Endothelial cell (in vitro differentiated cells): ENCODE measurements around the gene RPS19BP1. TPM values are rescaled to one million over a fixed set of nuclear protein-coding genes. Genes with fewer than 3 reads are reported as not detected.
A peak's percentile ranks its signal among the peaks of the same experiment; 100 is the strongest.
"Not testable (repeated sequence)": the region's sequence is repeated elsewhere in the genome, so short reads cannot be mapped to it uniquely, and the experiment has no call there.

Experiments used
- DNase-seq: peaks from one replicate; pipeline ENCODE4 v3.0.0; 2021; ENCODE audit warnings: low spot score
- H3K27ac Mint-ChIP-seq: one replicate; pipeline ENCODE4 v1.8.0; 2021; ENCODE audit warnings: mixed read lengths, inconsistent platforms; ENCODE audit not compliant: unreplicated experiment
- H3K27me3 Mint-ChIP-seq: one replicate; pipeline ENCODE4 v1.8.0; 2021; ENCODE audit warnings: mild to moderate bottlenecking, moderate library complexity, mixed read lengths, inconsistent platforms; ENCODE audit not compliant: unreplicated experiment
- H3K36me3 Mint-ChIP-seq: one replicate; pipeline ENCODE4 v1.8.0; 2021; ENCODE audit warnings: mild to moderate bottlenecking, low read depth, mixed read lengths, inconsistent platforms; ENCODE audit not compliant: unreplicated experiment
- H3K4me1 Mint-ChIP-seq: one replicate; pipeline ENCODE4 v1.8.0; 2021; ENCODE audit warnings: mild to moderate bottlenecking, mixed read lengths, inconsistent platforms; ENCODE audit not compliant: unreplicated experiment
- H3K4me3 Mint-ChIP-seq: one replicate; pipeline ENCODE4 v1.8.0; 2021; ENCODE audit warnings: mild to moderate bottlenecking, mixed read lengths, inconsistent platforms; ENCODE audit not compliant: unreplicated experiment
- H3K9me3 Mint-ChIP-seq: one replicate; pipeline ENCODE4 v1.8.0; 2021; ENCODE audit warnings: mixed read lengths, inconsistent platforms; ENCODE audit not compliant: unreplicated experiment
- total RNA-seq: library from RNA; stranded (reverse); fragmentation: NEBNext Ultra II Directional; extraction: Animal tissue kit (Norgen Biotek cat#: 25700); gene quantifications from one replicate; pipeline ENCODE4 v1.2.1, GENCODE V29; 2021; ENCODE audit not compliant: unreplicated experiment
- TF ChIP-seq, protein P1 (sequence below): fragments of 200-600 bp; sonication (generic); IDR thresholded peaks from one replicate; pipeline ENCODE4 v1.5.0; 2021; ENCODE audit warnings: antibody characterized with exemption; ENCODE audit not compliant: unreplicated experiment

Gene RPS19BP1
- total RNA-seq, 1 donor from 2014 or later = 57.7 TPM

DNA sequence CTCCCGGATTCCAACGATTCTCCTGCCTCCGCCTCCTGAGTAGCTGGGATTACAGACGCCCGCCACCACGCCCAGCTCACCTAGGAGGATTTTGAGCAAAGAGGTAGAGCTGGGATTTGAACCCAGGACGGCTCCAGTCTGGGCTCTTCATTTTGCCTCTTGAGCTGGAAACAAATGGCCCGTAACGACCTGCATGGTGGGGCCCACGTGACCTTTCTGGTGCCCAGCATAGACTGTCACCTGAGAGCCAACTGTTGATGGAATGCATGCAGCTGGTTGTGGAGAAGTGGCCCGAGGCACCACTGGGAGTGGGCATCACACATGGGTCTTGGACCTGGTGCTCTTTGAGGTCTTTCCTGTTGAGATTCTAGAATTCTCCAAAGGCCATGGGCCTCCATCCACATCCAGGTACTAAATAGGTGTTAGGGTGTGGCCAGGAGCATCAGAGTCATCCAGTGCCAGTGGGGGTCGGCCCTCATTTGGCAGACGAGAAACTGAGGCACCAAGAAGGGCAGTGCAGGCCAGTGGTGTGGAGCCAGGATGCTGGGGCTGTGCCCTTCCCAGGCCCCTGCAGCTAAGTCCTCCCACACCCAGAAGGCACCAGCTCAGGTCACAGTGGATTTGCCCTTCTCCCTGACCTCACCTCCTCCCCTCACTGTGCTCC lies 8.3 kb downstream of the RPS19BP1 start:
- DNase-seq = no peak
- peaks cover 15% of the 10 kb centered on the region for H3K27me3 Mint-ChIP-seq
- peak overlapping the region; percentile 73 for H3K4me3 Mint-ChIP-seq
- TF ChIP-seq, protein P1, sequence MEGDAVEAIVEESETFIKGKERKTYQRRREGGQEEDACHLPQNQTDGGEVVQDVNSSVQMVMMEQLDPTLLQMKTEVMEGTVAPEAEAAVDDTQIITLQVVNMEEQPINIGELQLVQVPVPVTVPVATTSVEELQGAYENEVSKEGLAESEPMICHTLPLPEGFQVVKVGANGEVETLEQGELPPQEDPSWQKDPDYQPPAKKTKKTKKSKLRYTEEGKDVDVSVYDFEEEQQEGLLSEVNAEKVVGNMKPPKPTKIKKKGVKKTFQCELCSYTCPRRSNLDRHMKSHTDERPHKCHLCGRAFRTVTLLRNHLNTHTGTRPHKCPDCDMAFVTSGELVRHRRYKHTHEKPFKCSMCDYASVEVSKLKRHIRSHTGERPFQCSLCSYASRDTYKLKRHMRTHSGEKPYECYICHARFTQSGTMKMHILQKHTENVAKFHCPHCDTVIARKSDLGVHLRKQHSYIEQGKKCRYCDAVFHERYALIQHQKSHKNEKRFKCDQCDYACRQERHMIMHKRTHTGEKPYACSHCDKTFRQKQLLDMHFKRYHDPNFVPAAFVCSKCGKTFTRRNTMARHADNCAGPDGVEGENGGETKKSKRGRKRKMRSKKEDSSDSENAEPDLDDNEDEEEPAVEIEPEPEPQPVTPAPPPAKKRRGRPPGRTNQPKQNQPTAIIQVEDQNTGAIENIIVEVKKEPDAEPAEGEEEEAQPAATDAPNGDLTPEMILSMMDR = no peak
- peaks cover 55% of the 10 kb centered on the region for H3K4me1 Mint-ChIP-seq
- peaks cover 35% of the 10 kb centered on the region for H3K36me3 Mint-ChIP-seq
- H3K9me3 Mint-ChIP-seq = no peaks in the 10 kb centered on the region
- H3K27ac Mint-ChIP-seq = peak overlapping the region; percentile 85

DNA sequence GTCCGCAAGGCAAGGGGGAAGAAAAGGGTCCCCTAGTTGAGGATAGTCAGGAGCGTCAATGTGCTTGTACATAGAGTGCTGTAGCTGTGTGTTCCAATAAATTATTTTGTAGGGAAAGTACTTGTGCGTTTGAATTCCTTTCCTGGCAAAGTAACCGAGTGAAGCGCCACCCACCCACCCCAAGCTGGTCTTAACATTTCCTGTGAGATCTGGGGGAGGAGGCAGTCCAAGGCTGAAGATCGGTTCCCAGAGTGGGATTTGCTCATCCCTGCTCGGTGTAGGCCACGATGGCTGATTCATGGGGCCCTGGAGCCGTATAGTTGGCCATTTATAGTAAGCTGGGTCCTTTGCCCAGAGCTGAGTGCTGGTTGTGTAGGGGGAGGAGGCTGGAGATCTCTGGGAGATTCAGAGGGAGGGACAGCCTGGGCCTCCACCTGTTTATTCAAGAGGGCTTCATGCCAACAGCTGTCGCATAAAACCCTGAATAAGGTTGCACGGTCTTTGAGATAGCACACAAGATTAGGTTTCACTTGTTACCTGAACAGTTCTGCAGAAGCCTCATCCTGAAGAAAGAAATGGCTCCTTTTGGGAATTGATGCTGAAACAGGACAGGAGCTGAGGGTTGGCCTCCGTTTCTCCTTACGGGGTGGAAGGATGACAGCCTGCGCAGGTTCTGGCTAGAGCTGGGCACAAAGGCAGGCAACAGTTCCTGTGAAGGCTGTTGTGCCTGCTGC lies 9.8 kb downstream of the RPS19BP1 start:
- TF ChIP-seq, protein P1 = no peak
- H3K4me1 Mint-ChIP-seq = peaks cover 60% of the 10 kb centered on the region
- H3K27ac Mint-ChIP-seq = peak overlapping the region; percentile 78
- no peaks in the 10 kb centered on the region for H3K9me3 Mint-ChIP-seq
- H3K4me3 Mint-ChIP-seq = peak overlapping the region; percentile 96
- peaks cover 15% of the 10 kb centered on the region for H3K27me3 Mint-ChIP-seq
- peaks cover 37% of the 10 kb centered on the region for H3K36me3 Mint-ChIP-seq
- DNase-seq = no peak

DNA sequence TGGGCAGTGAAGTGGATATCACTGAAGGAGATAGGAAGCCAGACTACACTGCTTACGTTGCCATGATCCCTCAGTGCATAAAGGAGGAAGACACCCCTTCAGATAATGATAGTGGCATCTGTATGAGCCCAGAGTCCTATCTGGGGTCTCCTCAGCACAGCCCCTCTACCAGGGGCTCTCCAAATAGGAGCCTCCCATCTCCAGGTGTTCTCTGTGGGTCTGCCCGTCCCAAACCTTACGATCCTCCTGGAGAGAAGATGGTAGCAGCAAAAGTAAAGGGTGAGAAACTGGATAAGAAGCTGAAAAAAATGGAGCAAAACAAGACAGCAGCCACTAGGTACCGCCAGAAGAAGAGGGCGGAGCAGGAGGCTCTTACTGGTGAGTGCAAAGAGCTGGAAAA lies 10.5 kb downstream of the RPS19BP1 start:
- H3K27me3 Mint-ChIP-seq = peaks cover 15% of the 10 kb centered on the region
- peak overlapping the region; percentile 96 for H3K4me3 Mint-ChIP-seq
- H3K27ac Mint-ChIP-seq = peak overlapping the region; percentile 78
- peaks cover 37% of the 10 kb centered on the region for H3K36me3 Mint-ChIP-seq
- H3K4me1 Mint-ChIP-seq = peaks cover 57% of the 10 kb centered on the region
- not testable (repeated sequence) for H3K9me3 Mint-ChIP-seq, DNase-seq

DNA sequence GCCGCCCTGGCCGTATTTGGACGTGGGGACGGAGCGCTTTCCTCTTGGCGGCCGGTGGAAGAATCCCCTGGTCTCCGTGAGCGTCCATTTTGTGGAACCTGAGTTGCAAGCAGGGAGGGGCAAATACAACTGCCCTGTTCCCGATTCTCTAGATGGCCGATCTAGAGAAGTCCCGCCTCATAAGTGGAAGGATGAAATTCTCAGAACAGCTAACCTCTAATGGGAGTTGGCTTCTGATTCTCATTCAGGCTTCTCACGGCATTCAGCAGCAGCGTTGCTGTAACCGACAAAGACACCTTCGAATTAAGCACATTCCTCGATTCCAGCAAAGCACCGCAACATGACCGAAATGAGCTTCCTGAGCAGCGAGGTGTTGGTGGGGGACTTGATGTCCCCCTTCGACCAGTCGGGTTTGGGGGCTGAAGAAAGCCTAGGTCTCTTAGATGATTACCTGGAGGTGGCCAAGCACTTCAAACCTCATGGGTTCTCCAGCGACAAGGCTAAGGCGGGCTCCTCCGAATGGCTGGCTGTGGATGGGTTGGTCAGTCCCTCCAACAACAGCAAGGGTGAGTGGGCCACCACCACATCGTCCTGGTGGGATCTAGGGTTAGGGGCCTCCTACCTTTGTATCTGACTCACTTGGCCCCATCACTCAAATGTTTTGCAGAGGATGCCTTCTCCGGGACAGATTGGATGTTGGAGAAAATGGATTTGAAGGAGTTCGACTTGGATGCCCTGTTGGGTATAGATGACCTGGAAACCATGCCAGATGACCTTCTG lies 11.3 kb downstream of the RPS19BP1 start:
- peaks cover 57% of the 10 kb centered on the region for H3K4me1 Mint-ChIP-seq
- not testable (repeated sequence) for DNase-seq, H3K9me3 Mint-ChIP-seq
- peaks cover 15% of the 10 kb centered on the region for H3K27me3 Mint-ChIP-seq
- H3K4me3 Mint-ChIP-seq = peak overlapping the region; percentile 96
- H3K36me3 Mint-ChIP-seq = peaks cover 37% of the 10 kb centered on the region
- H3K27ac Mint-ChIP-seq = peak overlapping the region; percentile 100

DNA sequence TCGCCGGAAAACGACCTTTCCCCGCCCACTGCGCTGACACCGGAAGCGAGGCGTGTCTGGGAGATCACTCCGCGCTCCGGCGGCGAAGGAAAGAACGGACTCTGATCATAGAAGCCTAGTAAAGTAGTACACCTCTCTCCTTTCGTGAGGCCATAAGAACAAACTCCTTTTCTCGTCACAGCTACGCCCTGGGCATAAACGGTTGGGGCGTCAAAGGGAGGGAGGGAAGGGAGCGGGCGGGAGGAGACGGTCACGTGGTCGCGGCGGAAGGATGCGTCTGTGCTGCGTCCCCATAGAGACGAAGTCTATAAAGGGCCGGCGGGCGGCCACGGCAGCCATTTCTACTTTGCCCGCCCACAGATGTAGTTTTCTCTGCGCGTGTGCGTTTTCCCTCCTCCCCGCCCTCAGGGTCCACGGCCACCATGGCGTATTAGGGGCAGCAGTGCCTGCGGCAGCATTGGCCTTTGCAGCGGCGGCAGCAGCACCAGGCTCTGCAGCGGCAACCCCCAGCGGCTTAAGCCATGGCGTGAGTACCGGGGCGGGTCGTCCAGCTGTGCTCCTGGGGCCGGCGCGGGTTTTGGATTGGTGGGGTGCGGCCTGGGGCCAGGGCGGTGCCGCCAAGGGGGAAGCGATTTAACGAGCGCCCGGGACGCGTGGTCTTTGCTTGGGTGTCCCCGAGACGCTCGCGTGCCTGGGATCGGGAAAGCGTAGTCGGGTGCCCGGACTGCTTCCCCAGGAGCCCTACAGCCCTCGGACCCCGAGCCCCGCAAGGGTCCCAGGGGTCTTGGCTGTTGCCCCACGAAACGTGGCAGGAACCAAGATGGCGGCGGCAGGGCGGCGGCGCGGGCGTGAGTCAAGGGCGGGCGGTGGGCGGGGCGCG lies 12.1 kb downstream of the RPS19BP1 start, which contains the start of gene ATF4:
TSS of gene ATF4 (plus strand) at position 337 of the 880 bp plus-strand sequence. CDS start 884 bp downstream, outside the sequence.
- TF ChIP-seq, protein P1 = no peak
- Mint-ChIP-seq H3K9me3 (no peaks in the 10 kb centered on the region), H3K27me3 (peaks cover 15% of the 10 kb centered on the region), H3K36me3 (peaks cover 43% of the 10 kb centered on the region), H3K4me1 (peaks cover 51% of the 10 kb centered on the region), H3K4me3 (peak within 1 kb of the TSS; percentile 96), H3K27ac (peak within 1 kb of the TSS; percentile 100)
- DNase-seq = peak; percentile 81
